GM19372 (cell line): ENCODE data around the gene FLVCR2.

ENCODE experiments used
- ATAC-seq: cut with Tn5 transposase; IDR thresholded peaks from one replicate; pipeline ENCODE4 v1.9.1; 2021; ENCODE audit warnings: mild to moderate bottlenecking, low read depth, moderate library complexity; ENCODE audit not compliant: unreplicated experiment

The FLVCR2 gene

GRCh38 chr14:75578102-75578785 is at the start of gene FLVCR2:
Gene FLVCR2, plus strand, starts transcription at chr14:75578620. Its CDS starts 353 bp downstream, at chr14:75578973.
- no peak for ATAC-seq

- ATAC-seq = no peak
These were observed 47.2 kb upstream of the FLVCR2 start for GRCh38 chr14:75531256-75531655.

- ATAC-seq = no peak
These were observed 46.6 kb upstream of the FLVCR2 start for GRCh38 chr14:75531660-75532317.

GRCh38 chr14:75533791-75534555 is 44.4 kb upstream of the FLVCR2 start:
- ATAC-seq = no peak

GRCh38 chr14:75535164-75535898 is 43.1 kb upstream of the FLVCR2 start:
- no peak for ATAC-seq

GRCh38 chr14:75537071-75537470 is 41.3 kb upstream of the FLVCR2 start:
- ATAC-seq = no peak

- ATAC-seq = no peak
These were observed 39.3 kb upstream of the FLVCR2 start for GRCh38 chr14:75539162-75539560.

GRCh38 chr14:75539561-75540478 is 38.6 kb upstream of the FLVCR2 start:
- ATAC-seq = no peak

GRCh38 chr14:75540479-75540851 is 38.0 kb upstream of the FLVCR2 start:
- ATAC-seq = no peak

- ATAC-seq = peak; percentile 53
These were observed 35.8 kb upstream of the FLVCR2 start for GRCh38 chr14:75542588-75543091.

- ATAC-seq = no peak
These were observed 35.2 kb upstream of the FLVCR2 start for GRCh38 chr14:75543253-75543652.

- ATAC-seq = no peak
These were observed 34.6 kb upstream of the FLVCR2 start for GRCh38 chr14:75543786-75544185.

- ATAC-seq = no peak
These were observed 32.5 kb upstream of the FLVCR2 start for GRCh38 chr14:75545907-75546306.

- ATAC-seq = no peak
These were observed 30.7 kb upstream of the FLVCR2 start for GRCh38 chr14:75547552-75548250.

- no peak for ATAC-seq
These were observed 29.9 kb upstream of the FLVCR2 start for GRCh38 chr14:75548544-75548943.

- ATAC-seq = no peak
These were observed 29.3 kb upstream of the FLVCR2 start for GRCh38 chr14:75549169-75549568.

GRCh38 chr14:75551021-75551420 is 27.4 kb upstream of the FLVCR2 start:
- no peak for ATAC-seq

- ATAC-seq = no peak
These were observed 25.3 kb upstream of the FLVCR2 start for GRCh38 chr14:75553157-75553556.

GRCh38 chr14:75553761-75554364 is 24.6 kb upstream of the FLVCR2 start:
- ATAC-seq = no peak
